Measurements from ENCODE around the gene NLN. TPM values are rescaled to one million over a fixed set of nuclear protein-coding genes. Genes with fewer than 3 reads are reported as not detected.

The NLN gene
- total RNA-seq = 28.2 and 36.8 TPM in 2 replicates

DNA sequence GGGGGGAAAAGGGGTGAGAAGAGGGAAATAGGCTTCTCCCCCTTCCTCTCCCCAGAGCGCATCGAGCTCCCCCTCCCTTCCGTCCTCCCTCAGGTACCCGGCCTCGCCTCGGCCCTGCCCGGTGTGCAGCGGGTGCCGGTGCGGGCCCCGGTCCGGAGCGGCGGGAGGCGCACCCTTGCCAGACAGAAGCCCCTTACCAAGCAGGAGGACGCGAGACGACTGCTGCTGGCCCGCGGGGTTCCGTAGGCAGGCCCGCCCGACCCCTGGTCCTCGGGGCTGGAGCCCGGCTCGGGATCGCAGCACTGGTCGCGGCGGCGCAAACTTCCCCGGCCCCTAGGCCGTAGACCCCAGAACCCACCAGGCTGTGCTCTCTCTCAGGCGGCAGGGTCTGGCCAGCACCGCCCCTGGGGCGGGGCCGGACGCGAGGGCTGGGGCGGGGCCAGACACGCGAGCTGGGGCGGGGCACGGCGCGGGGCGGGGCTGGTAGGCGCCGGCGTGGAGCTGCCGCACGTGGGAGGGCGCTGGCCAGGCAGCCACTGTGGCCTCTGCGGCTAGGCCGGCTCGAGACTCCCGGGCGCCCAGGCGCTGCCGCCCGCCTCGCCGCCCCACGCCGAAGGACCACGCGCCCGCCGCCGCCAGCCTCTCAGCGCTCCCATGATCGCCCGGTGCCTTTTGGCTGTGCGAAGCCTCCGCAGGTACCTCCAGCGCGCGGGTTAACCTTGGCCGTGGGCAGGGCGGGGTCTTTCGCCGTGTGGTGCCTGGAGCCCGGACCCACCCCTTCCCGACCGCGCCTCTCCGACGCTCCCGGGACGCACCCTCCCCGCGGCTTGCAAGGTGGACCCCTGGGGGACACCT is at the start of gene NLN, which contains the start of gene SGTB:
TSS of gene NLN (plus strand) at position 486 of the 855 bp plus-strand sequence. CDS start at position 655, 169 bp downstream.
TSS of gene SGTB (minus strand) at position 390 of the 855 bp plus-strand sequence. CDS start 1,302 bp downstream, outside the sequence.

Other genes with a start within 250 kb of the NLN start
- 109 and 117 TPM in 2 replicates for gene ADAMTS6, start 240.3 kb upstream of the NLN start, total RNA-seq
- gene CENPK, start 159.0 kb upstream of the NLN start, total RNA-seq = 2.9 and 7.0 TPM in 2 replicates
- 26.1 and 30.5 TPM in 2 replicates for gene PPWD1, start 158.9 kb upstream of the NLN start, total RNA-seq
- gene TRIM23, start 97.9 kb upstream of the NLN start, total RNA-seq = 18.8 and 23.5 TPM in 2 replicates
- 2.6 and 3.4 TPM in 2 replicates for gene SHLD3, start 97.2 kb upstream of the NLN start, total RNA-seq
- 22.1 and 26.0 TPM in 2 replicates for gene TRAPPC13, start 97.2 kb upstream of the NLN start, total RNA-seq
- 29.3 and 30.2 TPM in 2 replicates for gene SGTB, start 96 bp upstream of the NLN start, total RNA-seq
- 193 and 228 TPM in 2 replicates for gene ERBIN, start 204.4 kb downstream of the NLN start, total RNA-seq